Left ventricle myocardium inferior (tissue), 1 donor: ENCODE results near the gene TNS3. TPM values are rescaled to one million over a fixed set of nuclear protein-coding genes. Genes with fewer than 3 reads are reported as not detected.

Source experiments
- DNase-seq: peaks from one replicate; pipeline ENCODE4 v3.0.0-alpha.2; 2020
- H3K27ac ChIP-seq: fragments of 200-600 bp; replicated peaks from 2 replicates; pipeline ENCODE4 v1.8.0; 2021
- H3K27me3 ChIP-seq: fragments of 200-600 bp; 2 replicates; pipeline ENCODE4 v1.8.0; 2021; ENCODE audit warnings: low read depth
- H3K36me3 ChIP-seq: fragments of 200-600 bp; 2 replicates; pipeline ENCODE4 v1.8.0; 2021
- H3K4me1 ChIP-seq: fragments of 200-600 bp; 2 replicates; pipeline ENCODE4 v1.8.0; 2021
- H3K4me3 ChIP-seq: fragments of 200-600 bp; 2 replicates; pipeline ENCODE4 v1.8.0; 2021; ENCODE audit warnings: mild to moderate bottlenecking, moderate library complexity
- H3K9me3 ChIP-seq: fragments of 200-600 bp; replicated peaks from 2 replicates; pipeline ENCODE4 v1.8.0; 2021
- CTCF ChIP-seq: fragments of 200-600 bp; IDR thresholded peaks from 2 replicates; pipeline ENCODE4 v1.8.0; 2021; ENCODE audit warnings: antibody characterized with exemption, mild to moderate bottlenecking, borderline replicate concordance
- intact Hi-C: fragments of 100-400 bp; cut with micrococcal nuclease; formaldehyde crosslinking; loops from one replicate; pipeline ENCODE4 v1.11.0; 2022
- total RNA-seq: library from RNA; stranded (reverse); fragmentation: NEBNext Ultra II Directional; extraction: Animal tissue kit (Norgen Biotek cat#: 25700); gene quantifications from one replicate; pipeline ENCODE4 v1.2.1, GENCODE V29; 2021
- donor health status: DM: no; HTN: yes; CAD: no; lungs with severe emphysema.

Gene TNS3
- total RNA-seq, 1 donor from 2014 or later, result 40.6 TPM

- no peak for DNase-seq
- H3K9me3 ChIP-seq, result no peaks in the 10 kb centered on the region
- peak overlapping the region; percentile 89 for H3K27ac ChIP-seq
- peaks cover 15% of the 10 kb centered on the region for H3K36me3 ChIP-seq
- no peak overlapping the region for H3K4me3 ChIP-seq
- no peak for TF ChIP-seq CTCF
- peaks cover 83% of the 10 kb centered on the region for H3K4me1 ChIP-seq
- H3K27me3 ChIP-seq, result no peaks in the 10 kb centered on the region
- intact Hi-C loops, result no loop called here
Observed at GRCh38 chr7:47318395-47319182, 263.3 kb downstream of the TNS3 start.

- Histone ChIP-seq H3K27ac (peak overlapping the region; percentile 89), H3K36me3 (peaks cover 20% of the 10 kb centered on the region), H3K9me3 (no peaks in the 10 kb centered on the region), H3K4me3 (no peak overlapping the region), H3K27me3 (no peaks in the 10 kb centered on the region), H3K4me1 (peaks cover 81% of the 10 kb centered on the region)
- DNase-seq, result no peak
- intact Hi-C loops, result no loop called here
- no peak for TF ChIP-seq CTCF
Observed at GRCh38 chr7:47317487-47317886, 264.4 kb downstream of the TNS3 start.

GRCh38 chr7:47314728-47315607 is 266.9 kb downstream of the TNS3 start:
- DNase-seq, result peak; percentile 54
- peak overlapping the region; percentile 89 for H3K27ac ChIP-seq
- no peak for TF ChIP-seq CTCF
- H3K27me3 ChIP-seq, result no peaks in the 10 kb centered on the region
- intact Hi-C loops, result no loop called here
- H3K36me3 ChIP-seq, result peaks cover 6% of the 10 kb centered on the region
- no peaks in the 10 kb centered on the region for H3K9me3 ChIP-seq
- H3K4me1 ChIP-seq, result peaks cover 77% of the 10 kb centered on the region
- peak overlapping the region; percentile 46 for H3K4me3 ChIP-seq

GRCh38 chr7:47314248-47314647 is 267.7 kb downstream of the TNS3 start:
- Histone ChIP-seq H3K36me3 (peaks cover 4% of the 10 kb centered on the region), H3K4me3 (no peak overlapping the region), H3K9me3 (no peaks in the 10 kb centered on the region), H3K27ac (peak overlapping the region; percentile 89), H3K4me1 (peaks cover 76% of the 10 kb centered on the region), H3K27me3 (no peaks in the 10 kb centered on the region)
- TF ChIP-seq CTCF, result no peak
- no peak for DNase-seq
- intact Hi-C loops, result no loop called here

GRCh38 chr7:47313564-47313963 is 268.3 kb downstream of the TNS3 start:
- H3K9me3 ChIP-seq, result peaks cover 3% of the 10 kb centered on the region
- peaks cover 69% of the 10 kb centered on the region for H3K4me1 ChIP-seq
- H3K36me3 ChIP-seq, result peaks cover 4% of the 10 kb centered on the region
- no peaks in the 10 kb centered on the region for H3K27me3 ChIP-seq
- intact Hi-C loops, result no loop called here
- H3K4me3 ChIP-seq, result no peak overlapping the region
- peak overlapping the region; percentile 89 for H3K27ac ChIP-seq
- no peak for TF ChIP-seq CTCF
- DNase-seq, result no peak
